Tongue (tissue), 3 donors: ENCODE results near the gene EML6. TPM values are rescaled to one million over a fixed set of nuclear protein-coding genes. Genes with fewer than 3 reads are reported as not detected.

Experiments
- DNase-seq: peaks from one replicate; pipeline ENCODE4 v3.0.0-alpha.2; 2015
- small RNA-seq: library from RNA; depleted of rRNA; stranded (forward); fragments of <200 nt; gene quantifications from one replicate; pipeline ENCODE3, GENCODE V24; 2014; ENCODE audit warnings: low replicate concordance
- total RNA-seq: library from RNA; depleted of rRNA; stranded (reverse); fragments of >200 nt; gene quantifications from one replicate; pipeline ENCODE4 v1.2.3, GENCODE V29; 2014

EML6 gene
- total RNA-seq, 1 donor from 2014 or later, result 10.8 TPM

DNA sequence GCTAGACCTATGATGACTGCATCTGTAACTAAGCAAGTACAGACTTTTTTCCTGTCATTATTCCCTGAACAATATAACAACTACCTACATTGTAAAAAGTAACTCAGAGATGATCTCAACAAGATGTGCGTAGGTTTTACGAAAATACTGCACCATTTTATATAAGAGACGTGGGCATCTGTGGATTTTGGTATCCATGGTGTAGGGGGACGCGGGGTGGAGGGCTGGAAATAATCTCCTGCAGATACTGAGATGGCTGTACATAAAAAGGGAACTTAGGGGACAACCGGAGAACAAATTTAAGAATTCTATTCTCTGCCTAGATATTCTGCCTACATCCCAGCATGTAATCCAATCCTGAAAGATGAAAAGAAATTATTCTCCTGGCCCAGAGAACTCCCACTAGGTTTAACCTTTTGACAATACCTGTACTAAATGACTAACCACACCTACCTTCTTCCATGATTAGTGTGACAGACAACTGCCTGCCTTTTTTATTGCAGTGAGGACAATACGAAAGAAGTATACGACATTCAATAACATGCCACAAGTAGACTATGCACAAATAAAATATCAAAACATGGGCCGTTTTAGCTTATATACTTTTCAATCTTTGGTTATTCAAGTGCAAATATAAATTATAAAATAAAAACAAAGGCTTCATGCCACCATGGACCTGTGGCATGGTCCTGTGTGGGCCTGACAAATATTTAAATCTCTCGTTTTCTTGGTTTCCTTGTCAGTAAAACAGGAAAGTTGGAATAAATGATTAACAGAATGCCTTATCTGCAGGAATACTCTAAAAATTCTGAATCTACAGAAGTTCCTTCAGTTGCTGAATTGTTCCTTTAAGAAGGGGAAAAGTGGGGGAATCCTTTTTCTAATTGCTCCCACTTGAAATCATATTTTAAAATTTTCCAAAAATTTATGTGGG lies 280.5 kb downstream of the EML6 start:
- no peak for DNase-seq

- no peak for DNase-seq
Observed at GRCh38 chr2:55006306-55006705, 282.8 kb downstream of the EML6 start.

- DNase-seq, result peak; percentile 27
Observed at GRCh38 chr2:55009277-55010060, 286.0 kb downstream of the EML6 start.

DNA sequence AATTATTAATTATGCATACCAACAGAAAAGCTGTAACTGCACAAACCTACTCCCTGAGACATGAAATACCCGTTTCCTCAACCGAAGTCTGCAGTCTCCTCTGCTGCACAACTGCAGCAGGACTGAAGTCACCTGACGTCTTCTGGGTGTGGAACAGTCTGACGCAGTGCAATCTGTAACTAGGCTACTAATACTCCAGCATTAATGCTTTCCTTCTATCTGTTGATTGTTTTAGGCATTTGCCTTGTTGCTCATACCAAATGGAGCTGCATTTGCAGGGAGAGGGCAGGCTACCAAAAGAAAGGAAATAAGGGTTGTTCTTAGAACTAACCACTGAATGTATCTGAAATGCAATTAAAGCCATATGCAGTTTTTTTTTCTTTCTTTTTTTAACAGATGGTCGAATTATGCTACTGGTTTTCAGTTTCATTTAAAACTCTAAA lies 286.7 kb downstream of the EML6 start:
- peak; percentile 77 for DNase-seq

DNA sequence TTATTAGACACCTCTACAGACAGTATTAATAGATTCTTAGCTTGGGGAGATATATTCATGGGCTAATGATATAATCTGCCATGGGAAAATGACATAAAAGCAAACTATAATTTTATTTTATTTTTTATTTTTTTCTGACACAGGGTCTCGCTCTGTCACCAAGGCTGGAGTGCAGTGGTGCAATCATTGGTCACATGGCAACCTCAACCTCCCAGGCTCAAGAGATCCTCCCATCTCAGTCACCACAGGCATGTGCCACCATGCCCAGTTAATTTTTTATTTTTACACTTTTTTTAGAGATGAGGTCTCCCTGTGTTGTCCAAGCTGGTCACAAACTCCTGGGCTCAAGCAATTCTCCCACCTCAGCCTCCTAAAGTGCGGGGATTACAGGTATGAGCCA lies 287.5 kb downstream of the EML6 start:
- no peak for DNase-seq

- peak; percentile 20 for DNase-seq
Observed at GRCh38 chr2:55011831-55012671, 288.6 kb downstream of the EML6 start.

GRCh38 chr2:55012672-55013484 lies 289.4 kb downstream of the EML6 start:
- DNase-seq, result no peak

GRCh38 chr2:55013936-55014335 lies 290.5 kb downstream of the EML6 start:
- DNase-seq, result no peak

GRCh38 chr2:55014962-55015939 lies 291.8 kb downstream of the EML6 start:
- peak; percentile 72 for DNase-seq

DNA sequence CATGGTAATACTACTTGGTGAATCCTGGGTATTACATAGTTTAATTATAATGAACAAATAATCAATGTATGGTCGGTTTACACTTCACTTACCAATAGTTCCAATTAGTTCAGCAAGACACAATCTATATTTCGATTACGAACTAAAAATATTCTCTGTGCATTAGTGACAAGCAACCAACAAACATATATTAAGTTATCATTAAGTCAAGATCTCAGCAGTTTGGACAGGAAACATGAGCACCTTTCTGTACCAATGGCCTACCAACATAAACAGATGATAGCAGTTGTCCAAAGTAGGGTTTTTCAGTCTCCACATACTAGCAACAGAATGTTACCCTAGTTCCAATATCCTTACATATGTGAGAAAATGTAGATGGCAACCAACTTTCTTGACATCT lies 294.0 kb downstream of the EML6 start:
- no peak for DNase-seq

- DNase-seq, result no peak
Observed at GRCh38 chr2:55017880-55018279, 294.4 kb downstream of the EML6 start.

GRCh38 chr2:55018619-55019018 lies 295.2 kb downstream of the EML6 start:
- DNase-seq, result no peak

- no peak for DNase-seq
Observed at GRCh38 chr2:55019526-55020258, 296.2 kb downstream of the EML6 start.

Small RNA genes within 50 kb of the gene (small RNA-seq; reads per million reads assigned to genes)
- gene RNU6-433P (not detected), gene RNU7-81P (not detected)
